Hippocampal formation (tissue), 2 donors: ENCODE data around the gene ZBTB45.

Experiments
- DNase-seq, 2 donors: peaks; one replicate each; lab custom pipeline; 2025; lab: John Stamatoyannopoulos, UW

The ZBTB45 gene

DNA sequence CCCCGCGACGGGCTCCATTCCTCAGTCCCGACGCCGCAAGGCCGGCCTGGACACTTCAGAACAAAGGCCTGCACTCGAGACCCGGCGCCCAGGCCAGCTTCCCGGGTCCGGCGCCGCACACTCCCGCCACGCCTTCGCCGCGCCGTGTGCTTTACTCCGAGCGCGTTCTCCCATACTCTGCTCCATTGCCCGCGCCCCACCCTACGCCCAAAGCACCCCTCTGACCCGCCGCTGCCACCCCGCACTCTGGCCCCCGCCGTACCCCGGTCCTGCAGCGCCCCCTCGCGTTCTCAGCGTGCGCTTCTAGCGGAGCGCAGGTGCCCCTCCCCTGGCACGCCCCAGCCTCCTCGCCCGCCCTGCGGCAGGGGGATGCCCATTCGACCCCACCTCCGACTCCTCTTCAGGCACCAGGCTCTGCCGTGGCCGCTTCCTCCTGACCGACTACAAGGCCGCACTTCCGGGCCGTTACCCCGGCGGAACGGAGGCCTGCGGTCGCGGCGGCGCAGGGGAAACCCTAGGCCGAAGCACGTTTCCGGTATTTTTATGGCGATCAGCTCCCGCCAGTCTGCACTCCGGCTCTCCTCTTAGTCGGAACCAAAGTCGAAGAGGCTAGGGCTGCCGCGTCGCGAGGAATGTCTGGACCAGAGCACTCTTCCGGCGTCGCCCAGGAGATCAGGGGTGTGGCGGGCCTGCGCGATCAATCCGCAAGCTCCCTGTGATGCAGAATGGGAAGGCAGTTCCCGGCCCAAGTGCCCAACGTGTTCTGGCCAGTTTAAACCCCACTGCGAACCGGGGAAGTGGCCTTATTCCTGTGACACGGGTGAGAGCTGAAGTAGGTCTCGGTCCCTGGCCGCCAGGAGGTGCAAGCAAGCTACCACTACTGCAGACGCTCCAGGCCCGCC, at the start of gene ZBTB45:
ZBTB45 (minus strand) TSS at position 456 of the 902 bp plus-strand sequence. CDS start 2,137 bp downstream, outside the sequence.
- peak; percentile 90 to 97 for DNase-seq

DNA sequence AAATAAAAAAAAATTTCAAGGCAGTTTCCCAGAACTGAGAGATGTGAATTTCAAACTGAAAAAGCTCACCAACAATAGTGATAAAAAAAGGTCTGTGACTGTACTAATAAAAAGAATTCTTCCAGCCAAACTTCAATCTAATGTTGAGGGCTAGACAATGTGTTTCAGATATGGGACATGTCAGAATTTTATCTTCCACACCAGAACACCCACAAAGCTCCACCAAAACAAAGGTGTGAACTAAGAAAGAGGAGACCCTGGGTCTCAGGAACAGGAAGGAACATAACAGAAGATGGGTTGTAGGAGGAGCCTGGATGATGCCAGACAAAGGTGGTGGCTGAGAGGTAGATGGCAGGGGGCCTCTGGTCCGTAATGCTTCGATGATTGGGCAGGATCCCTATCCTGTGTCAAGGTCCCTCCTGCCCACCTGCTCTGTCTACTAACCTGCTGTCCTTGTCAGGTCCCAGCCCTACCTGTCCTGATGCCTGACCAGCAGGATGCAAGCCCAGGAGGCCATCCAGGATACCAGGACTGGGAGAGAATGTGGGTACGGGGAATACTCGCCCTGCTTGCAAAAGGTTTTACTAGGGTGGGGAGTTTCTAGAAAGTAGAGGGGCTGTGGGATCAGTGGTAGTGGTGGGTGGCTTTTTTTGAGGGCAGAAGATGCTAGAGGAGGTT, 49.0 kb upstream of the ZBTB45 start:
- no peak for DNase-seq

DNA sequence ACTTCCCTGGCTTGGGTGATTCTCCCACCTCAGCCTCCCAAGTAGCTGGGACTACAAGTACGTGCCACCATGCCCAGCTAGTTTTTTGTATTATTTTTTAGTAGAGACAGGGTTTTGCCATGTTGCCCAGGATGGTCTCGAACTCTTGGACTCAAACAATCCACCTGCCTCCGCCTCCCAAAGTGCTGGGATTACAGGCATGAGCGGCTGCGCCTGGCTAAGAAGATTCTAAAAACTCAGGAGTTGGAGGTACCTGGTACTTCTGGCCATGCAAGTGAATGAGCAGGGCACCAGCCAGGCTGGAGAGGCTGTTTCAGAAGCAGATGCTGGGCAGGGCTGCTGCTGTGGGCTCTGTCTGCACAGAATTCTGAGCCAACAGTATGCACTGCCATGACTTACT, 47.4 kb upstream of the ZBTB45 start:
- no peak for DNase-seq

DNA sequence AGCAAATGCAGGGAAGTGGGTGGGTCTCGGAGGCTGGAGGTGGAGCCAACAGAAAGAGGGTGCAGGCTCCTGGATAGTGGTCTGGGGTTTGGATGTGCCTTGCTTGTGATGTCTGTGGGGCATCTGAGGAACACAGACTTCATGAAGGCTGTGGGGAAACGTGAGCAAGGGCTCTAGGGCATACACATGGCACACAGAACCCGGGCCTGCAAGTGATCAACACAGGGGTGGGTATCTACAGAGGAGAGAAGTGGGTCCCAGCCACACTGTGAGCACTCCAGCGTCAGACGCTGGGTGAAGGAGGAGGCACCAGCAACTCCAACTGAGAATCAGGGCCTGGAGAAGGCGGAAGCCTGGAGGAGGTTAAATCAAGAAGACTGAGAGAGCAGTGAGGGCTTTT, 44.2 kb upstream of the ZBTB45 start:
- DNase-seq: no peak

DNA sequence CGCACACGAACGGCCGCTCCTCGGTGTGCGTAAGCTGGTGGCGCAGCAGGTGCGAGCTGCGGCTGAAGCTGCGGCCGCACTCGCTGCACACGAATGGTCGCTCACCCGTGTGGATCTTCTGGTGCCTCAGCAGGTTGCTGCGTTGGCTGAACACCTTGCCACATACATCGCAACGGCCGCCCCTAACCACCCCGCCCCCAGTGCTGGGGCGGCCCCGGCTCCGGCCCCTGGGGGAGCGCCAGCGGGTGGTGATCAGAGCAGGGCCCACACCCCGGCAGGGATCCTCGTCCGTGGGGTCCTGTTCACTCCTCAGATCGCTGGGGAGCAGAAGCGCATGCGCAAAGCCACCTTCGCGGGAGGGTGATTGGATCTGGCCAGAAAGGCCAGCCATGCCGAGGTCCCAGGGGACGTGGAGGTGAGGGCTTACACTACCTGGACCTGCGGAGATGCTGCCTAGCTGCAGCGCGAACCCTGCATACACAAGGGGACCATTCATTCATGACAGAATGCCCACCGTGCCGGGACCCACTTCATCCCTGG, 43.5 kb upstream of the ZBTB45 start:
- no peak for DNase-seq

DNA sequence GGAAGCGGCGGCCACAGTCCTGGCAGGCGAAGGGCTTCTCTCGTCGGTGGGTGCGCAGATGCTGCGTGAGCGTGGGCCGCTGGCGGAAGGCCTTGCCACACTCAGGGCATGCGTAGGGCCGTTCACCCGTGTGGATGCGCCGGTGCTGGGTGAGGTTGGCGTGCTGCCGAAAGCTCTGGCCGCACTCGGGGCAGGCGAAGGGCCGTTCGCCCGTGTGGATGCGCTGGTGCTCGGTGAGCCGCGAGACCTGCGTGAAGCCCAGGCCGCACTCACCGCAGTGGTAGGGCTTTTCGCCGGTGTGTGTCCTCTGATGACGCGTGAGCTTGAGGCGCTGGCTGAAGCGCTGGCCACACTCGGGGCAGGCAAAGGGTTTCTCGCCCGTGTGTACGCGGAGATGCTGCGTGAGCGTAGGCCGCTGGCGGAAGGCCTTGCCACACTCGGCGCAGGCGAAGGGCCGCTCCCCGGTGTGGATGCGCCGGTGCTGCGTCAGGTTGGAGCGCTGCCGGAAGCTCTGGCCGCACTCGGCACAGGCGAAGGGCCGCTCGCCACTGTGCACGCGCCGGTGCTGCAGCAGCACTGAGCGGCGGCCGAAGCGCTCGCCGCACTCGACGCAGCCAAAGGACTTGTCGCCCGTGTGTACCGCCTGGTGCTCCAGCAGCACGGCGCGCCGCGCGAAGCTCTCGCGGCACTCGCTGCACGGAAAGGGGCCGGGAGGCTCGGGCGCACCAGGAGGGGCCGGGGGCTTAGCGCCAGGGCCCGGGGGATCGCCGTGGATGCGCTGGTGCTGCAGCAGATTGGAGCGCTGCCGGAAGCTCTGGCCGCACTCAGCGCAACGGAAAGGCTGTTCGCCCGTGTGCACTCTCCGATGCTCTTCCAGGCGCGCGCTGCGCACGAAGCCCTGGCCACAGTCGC, 42.8 kb upstream of the ZBTB45 start:
- DNase-seq: no peak

DNA sequence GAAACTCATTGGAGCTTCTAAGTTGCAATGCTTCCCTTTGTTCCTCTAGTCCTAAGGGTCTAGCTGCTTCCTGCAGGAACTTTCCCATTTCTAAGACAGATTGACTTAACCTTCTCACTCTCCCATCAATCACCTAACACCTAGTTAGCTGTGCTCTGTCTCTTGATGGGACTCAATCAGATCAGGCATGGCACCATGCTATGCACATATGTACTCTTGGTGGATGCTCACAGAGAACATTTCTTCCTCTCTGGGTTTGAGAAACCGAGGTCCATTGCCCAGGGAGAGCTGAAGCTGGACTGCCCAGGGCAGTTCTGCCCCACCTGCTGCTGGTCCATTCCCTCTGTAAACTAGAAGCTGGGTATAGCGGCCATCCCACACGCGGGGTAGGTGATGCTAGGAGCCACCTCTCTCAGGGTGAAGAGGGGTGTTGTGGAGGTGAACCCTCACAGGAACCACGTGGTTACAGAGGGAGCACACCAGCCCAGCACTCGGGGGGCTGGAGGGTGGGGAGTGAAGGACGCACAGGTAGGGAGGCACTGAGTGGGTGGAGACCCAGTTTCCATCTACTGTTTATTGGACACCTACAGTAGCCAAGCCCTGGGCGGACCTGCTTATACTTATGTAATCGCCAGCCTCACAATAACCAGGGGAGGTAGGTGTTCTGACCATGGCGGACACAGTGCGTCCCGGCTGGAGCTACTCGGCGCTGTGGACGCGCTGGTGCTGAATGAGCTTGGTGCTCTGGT, 41.9 kb upstream of the ZBTB45 start:
- DNase-seq: no peak

DNA sequence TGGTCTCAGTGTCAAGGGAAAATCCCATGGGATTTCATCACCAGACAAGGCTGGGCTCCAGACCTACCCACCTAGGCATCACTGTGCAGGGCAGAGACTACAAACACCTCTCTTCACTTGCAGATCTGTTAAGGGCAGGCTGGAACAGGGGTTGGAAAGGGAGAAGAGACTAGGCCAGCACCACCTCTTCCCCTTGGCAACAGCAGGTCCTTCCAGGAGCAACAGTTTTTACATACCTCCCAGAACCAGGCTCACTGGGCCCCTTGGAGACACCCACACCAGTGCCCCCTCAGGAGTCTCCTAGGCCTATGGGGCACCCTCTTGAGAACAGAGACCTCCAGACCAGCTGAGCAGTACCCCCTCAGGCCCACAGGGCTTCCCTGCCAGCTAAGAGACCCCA, 41.3 kb upstream of the ZBTB45 start:
- DNase-seq: no peak

DNA sequence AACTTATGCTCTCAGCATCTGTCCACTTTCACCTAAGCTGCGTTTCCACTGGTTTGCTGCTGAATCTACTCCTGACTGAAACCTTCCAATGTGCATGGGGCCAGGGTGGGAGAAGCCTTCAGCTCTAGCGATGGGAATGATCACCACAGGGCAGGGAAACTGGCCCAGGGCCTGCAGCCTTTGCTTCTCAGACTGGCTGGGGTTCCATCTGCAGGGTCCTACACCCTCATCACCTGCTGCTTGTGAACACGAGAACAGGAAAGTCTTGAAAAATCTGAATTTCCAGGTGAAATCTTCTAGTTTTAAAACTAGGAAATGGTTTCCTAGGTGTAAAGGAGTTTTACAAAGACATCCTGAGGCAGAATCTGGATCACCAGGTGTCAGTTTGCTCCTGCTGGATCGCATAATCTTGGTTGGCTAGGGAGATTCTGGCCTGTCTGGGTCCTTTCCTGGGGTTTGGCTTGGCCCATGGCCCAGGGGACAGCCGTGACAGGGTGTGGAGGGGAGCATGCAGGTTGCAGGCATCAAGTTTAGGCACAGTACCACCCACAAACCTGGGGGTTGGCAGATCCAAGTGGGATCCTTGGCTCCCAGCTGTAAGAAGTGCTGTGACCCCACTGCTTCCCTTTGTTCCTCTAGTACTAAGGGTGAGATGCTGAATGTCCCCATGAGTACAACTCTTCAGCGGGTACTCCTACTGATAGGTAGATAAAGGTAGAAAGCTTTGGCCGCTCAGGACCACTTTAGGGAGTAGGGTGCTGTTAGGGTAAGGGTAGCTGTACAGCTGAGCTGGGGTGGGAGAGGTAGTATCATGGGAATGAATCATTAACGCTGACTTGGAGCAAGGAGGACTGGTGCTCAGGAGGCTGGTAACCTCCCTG, 40.6 kb upstream of the ZBTB45 start:
- no peak for DNase-seq

DNA sequence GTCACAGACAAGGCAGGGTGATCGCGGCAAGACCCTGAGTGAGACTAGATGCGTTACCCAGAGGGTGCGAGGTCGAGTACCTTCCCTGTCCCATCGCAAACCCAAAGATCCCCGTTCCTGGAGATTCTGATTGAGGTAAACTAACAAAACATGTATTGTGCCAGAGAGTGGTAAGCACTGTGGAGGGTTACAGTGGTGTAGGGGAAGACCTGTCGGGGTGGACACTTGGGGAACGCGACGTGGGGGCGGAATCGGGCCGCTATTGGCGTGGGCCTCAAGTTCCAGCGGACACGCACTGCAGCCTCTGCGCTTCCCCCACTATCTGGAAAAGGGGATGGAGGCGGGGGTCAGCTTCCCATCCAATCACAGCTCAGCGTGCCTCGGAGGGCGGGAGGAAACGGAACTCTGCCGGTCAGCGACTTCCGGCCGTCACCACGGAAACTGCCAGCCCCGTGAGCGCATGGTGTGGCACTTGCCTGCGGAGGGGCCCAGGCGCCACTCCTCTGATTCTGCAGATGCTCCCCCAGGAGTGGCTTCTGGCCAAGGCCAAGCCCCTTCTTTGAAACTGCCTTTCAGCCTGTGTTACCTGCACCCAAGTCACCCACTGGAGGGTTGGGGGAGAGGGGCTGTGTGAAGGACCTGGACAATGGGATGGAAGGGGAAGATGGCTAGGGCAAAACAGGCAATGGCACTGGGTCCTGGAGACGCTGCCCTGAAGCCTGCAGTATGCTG, 39.8 kb upstream of the ZBTB45 start:
- DNase-seq: no peak

DNA sequence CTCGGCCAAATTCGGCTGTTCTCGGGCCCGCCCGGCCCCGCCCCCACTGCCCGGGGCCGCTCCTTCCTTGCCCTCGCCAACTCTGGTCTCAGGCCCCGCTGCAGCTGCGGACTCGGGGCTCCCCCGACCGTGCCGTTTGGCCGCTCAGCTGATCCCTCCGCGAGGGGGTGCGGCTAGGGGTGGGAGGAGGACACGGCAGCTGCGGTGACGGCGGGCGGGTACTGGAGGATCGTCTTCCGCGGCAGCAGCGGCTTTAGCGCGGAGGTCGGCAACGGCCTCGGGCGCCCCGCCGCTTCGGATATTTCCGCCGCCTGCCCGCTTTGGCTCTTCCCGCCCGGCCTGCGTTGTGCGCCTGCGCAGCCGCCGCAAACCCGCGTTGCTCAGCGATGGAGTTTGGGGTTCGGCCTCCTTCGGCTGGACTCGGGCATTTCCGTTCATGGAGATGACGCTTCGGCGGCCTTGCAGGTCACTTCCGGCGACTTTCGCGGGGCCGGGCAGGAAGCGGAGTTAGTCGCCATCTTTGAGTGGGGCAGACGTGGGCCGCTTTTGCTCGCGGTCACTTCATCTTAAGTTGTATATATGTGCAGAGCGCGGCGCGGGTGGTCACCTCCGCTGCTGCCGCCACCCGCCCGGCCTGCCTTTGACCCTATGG, 39.1 kb upstream of the ZBTB45 start:
- no peak for DNase-seq

DNA sequence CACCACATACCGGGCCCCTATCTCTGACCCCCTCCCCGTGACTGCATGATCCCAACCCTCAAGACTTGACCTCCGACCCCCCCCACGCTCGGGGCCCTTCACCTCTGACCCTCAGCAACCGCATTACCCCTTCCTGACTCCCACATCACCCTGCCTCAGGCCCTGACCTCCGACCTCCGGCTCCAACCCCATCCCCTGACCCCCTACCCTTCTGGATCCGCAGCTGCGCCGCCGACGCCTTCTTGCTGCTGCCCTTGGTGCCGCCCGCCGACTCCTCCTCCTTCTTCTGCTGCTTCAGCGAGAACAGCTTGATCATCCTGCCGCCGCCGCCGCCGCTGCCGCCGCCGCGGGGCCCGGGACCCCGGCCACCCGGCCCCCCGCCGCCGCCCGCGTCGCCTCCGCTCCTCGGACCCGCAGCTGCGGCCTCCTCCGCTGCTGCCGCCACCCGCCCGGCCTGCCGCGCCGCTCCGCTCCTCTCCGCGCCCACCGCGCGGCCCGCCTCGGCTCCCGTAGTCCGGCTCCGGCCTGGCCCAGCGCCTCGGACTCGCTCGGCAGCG, 38.5 kb upstream of the ZBTB45 start, which contains the start of gene UBE2M:
UBE2M (minus strand) TSS at position 546 of the 557 bp plus-strand sequence; CDS start at position 316, 230 bp downstream.
- no peak for DNase-seq

DNA sequence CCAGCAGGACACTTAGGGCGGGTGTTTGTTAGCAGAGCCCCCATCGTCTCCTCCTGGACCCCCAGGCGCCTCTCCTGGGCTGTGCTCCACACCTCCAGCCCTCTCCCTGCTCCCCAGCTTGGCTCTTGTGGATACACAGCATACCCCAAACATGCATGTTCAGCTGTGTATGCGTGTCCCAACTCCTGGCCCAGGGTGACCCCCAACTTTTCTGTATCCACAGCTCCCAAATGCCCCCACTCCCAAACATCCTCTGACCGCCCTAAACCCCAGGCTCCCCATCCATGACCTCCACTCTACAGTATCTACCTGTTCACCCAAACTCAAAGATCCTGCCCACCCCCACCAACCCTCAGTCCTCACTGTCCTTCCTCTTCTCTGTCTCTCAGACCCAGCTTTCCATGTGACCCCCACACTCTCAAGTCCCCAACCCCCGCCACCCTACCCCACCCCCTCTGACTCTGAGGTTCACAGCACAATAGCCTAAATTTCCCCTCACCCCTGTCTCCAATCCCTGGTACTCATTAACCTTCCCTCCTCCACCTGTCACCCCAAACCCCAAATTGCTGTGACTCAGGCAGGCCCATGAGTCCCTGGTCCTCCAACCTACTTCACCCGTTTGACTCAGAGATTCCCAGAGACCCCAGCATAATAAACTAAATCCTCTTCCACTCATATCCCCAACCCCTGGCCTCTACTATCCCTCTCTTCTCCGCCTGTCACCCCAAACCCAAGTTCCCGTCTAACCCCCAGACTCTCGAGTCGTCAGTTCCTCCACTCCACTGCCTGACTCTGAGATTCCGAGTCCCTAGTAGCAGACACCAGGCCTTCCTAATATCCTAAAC, 37.8 kb upstream of the ZBTB45 start:
- no peak for DNase-seq

DNA sequence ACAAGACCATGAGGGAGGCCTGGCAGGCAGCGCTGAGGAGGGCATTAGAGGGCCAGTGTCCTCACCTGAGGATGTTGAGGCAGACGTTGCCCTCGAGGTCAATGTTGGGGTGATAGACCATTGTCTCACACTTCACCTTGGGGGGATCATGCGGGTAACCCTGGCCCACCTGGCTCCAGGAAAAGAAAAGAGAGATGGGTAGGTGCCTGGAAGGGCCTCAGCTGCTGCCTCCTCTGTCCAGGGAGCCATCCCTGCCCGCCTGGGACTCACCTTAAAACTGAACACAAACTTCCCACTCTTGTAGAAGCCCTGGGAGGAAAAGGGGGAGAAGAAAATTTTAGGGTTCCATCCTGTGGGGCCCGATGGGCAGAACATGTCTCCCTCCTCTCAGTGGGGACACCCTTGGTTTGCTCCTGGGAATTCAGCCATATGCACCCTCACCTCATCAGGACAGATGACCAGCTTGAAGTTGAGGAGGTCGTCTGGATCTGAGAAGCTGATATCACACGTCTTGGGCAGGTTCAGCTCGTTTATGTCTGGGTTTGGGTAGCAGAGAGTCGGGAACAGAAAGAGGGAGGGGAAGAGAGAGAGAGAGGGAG, 37.1 kb upstream of the ZBTB45 start:
- DNase-seq: no peak

DNA sequence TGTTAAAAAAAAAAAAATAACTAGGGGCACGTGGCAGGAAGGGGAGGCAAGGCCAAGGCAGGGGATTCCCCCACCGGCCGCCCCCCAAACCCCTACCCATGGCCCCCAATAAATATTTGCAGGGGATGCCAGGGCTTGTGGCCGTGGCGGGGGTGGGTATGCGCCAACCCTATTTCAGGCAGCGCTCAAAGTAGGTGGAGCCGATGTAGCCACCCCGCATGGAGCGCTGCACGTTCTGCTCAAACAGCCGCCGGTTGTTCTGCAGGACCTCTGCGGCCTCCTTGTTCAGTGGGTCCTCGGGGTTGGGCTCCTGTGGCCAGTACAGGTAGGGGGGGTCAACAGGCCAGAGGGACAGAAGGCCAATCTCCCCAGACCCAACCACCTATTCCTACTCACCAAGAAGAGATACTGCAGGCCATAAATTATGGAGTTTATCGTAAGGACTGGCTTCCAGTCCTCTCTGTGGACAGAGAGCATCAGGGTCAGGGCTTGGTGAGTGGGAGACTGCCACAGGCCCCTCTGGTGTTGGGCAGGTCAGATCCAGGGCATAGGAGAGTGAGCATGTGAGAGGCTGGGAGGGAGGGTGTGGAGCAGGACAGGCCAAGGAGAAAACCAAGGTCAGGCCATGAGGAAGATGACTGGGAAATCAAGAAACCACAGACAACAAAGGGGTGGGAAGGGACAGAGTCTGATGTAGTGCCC, 36.5 kb upstream of the ZBTB45 start:
- no peak for DNase-seq

DNA sequence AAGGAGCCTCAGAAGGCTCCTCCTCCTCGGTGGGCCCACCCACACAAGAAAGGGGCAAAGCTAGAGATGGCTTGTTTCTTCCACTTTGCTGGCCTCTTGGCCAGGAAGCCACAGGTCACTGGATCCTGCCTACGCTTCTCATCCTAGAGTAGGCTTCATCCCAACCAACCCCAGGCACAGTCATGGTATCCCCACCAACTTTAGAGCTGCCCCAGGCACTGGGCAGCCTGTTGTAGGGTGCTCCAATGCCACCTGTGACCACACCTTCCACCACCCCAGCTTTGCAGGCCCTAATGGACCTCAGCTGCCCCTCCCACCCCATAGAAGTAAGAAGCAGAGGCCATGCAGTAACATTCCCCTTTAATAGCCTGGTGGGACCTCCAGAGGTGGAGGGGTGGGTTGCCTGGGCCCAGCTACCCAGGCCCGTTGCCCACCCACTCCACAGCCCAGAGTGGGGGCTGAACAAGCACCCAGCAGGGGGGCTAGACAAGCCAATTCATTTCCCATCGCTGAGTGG, 35.8 kb upstream of the ZBTB45 start:
- DNase-seq: no peak
